GM20000 (cell line): ENCODE results near the gene SERTAD1.

Experiments
- DNase-seq: peaks from one replicate; pipeline ENCODE4 v3.0.0; 2012; ENCODE audit warnings: low spot score
- TF ChIP-seq, protein P1 (sequence below): IDR thresholded peaks from 2 replicates; pipeline ENCODE4 v1.5.1; 2012; ENCODE audit warnings: mild to moderate bottlenecking, control low read depth; ENCODE audit errors: extremely low read depth, missing control alignments

The SERTAD1 gene

DNA sequence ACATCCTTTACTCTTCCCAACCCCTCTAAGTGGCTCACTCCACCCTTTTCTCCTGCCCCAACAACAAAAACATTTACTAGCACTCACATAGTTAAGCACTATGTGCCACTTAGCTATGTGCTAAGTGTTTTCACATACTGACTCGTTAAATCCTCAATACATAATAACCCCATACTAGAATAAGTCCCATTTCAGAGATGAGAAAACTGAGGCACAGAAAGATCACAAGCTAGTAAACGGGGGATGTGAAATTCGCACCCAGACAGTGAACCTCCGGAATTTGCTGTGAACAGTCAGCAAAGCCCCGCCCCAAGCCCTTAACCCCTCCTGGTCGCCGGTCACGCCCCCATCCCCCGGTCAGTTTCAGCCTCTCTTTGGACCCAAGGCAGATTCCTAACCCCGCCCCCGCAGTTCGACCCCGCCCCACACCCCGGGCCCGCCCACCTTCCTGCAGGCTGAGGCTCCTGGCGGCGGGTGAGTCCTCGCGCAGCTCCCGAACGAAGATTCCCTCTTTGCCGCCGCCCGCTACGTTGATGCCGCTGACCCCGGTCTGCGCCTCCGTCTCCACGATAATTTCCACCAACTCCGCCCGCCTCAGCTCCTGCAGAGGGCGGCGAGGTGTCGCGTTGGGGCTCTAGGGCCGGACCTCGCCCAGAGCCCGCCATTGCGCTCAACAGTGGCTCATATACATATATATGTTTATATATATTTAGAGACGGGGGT is 22.4 kb downstream of the SERTAD1 start:
- peak; percentile 97 for DNase-seq

DNA sequence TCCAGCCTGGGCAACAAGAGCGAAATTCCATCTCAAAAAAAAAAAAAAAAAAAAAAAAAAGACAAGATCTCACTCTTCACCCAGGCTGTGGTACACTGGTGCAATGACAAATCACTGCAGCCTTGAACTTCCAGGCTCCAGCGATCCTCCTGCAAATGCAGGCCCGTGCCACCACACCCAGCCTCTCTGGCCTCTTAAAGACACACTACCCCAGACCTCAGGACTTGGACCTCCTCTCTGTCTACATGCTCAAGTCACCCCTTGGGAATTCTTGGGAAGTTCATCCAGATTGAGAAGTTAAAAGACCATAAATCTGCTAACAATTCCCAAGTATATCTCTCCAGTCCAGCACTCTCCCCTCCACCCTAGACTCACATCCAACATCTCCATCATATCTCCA is 25.2 kb downstream of the SERTAD1 start:
- TF ChIP-seq, protein P1, sequence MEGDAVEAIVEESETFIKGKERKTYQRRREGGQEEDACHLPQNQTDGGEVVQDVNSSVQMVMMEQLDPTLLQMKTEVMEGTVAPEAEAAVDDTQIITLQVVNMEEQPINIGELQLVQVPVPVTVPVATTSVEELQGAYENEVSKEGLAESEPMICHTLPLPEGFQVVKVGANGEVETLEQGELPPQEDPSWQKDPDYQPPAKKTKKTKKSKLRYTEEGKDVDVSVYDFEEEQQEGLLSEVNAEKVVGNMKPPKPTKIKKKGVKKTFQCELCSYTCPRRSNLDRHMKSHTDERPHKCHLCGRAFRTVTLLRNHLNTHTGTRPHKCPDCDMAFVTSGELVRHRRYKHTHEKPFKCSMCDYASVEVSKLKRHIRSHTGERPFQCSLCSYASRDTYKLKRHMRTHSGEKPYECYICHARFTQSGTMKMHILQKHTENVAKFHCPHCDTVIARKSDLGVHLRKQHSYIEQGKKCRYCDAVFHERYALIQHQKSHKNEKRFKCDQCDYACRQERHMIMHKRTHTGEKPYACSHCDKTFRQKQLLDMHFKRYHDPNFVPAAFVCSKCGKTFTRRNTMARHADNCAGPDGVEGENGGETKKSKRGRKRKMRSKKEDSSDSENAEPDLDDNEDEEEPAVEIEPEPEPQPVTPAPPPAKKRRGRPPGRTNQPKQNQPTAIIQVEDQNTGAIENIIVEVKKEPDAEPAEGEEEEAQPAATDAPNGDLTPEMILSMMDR, result no peak

More for the DNA sequence above, 22.4 kb downstream of the SERTAD1 start:
- TF ChIP-seq, protein P1, result no peak

DNA sequence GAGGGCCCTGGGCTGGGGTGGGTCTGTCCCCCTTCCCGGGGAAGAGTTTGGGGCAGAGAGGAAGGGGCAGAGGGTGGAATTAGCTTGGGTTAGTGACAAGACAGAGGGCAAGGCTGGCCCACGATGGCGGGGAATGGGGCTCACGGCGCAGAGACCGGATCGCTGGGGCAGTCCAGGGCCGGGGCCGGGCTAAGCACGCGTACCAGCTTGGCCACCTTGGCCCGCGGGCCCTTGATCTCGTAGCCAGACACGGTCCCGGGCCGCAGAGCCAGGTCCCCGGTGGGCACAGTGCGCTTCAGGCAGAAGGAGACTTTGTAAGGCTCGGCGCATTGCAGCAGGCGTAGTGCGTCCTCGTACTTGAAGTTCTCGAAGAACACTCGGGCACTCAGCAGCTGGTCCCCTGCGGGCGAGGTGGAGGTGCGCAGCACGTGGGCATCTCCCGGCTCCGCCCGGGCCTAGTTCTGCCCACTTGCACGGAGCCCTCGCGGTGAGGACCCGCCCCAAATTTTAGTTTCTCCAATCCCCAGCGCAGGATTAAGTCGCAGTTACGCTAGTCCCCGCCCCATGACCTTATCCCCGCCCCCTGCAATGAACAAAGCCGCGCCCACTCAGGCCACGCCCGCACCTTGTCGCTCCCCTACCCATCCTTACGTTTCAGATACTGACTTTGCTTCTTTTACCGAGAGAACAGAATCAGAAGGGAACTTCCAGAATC is 27.2 kb downstream of the SERTAD1 start:
- peak; percentile 69 for DNase-seq
- TF ChIP-seq, protein P1, result no peak

More for the DNA sequence above, 25.2 kb downstream of the SERTAD1 start:
- no peak for DNase-seq

- TF ChIP-seq, protein P1, result no peak
- DNase-seq, result no peak
Observed at GRCh38 chr19:40397568-40397906, 28.3 kb downstream of the SERTAD1 start.

- no peak for DNase-seq
- TF ChIP-seq, protein P1, result no peak
Observed at GRCh38 chr19:40396886-40397567, 28.8 kb downstream of the SERTAD1 start.

DNA sequence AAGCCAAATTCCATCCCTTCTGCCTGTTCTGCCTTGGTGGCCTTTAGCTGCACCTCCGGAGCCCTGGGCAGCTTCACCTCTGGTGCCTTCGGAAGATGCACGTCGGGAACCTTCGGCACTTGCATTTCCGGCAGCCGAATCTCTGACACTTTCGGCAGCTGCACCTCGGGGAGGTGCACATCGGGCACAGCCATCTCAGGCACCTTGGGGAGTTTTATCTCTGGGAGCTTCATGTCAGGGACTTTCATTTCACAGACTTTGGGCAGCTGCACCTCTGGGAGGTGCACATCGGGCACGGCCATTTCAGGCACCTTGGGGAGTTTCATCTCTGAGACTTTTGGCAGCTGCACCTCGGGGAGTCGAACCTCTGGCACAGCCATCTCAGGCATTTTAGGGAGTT is 29.8 kb downstream of the SERTAD1 start:
- DNase-seq, result no peak
- TF ChIP-seq, protein P1, result no peak

- TF ChIP-seq, protein P1, result no peak
- DNase-seq, result no peak
Observed at GRCh38 chr19:40394816-40395210, 31.0 kb downstream of the SERTAD1 start.
